Kidney (tissue), 14 donors: Measurements from ENCODE around the gene YIPF4. TPM values are rescaled to one million over a fixed set of nuclear protein-coding genes. Genes with fewer than 3 reads are reported as not detected.
"Not testable (repeated sequence)": the region's sequence is repeated elsewhere in the genome, so short reads cannot be mapped to it uniquely, and the experiment has no call there.

ENCODE experiments used
- DNase-seq, 5 donors: peaks; one replicate each; pipeline ENCODE4 v3.0.0-alpha.2; 2013 to 2020
- FAIRE-seq: peaks from 2 replicates; lab custom pipeline; 2012; peaks lifted over from hg19 to GRCh38; lab: Jason Lieb, UNC
- H3K27ac ChIP-seq, 2 donors: one replicate each; pipeline ENCODE4 v1.7.0; 2013; ENCODE audit warnings: low read depth in 2 of 2, low read length in 2 of 2, inconsistent platforms in 1 of 2
- H3K27me3 ChIP-seq: one replicate; pipeline ENCODE4 v1.7.1; 2013; ENCODE audit warnings: low read length, inconsistent platforms; ENCODE audit not compliant: control insufficient read depth, insufficient read depth
- H3K36me3 ChIP-seq, 3 donors: one replicate each; pipeline versions ENCODE4 v1.7.0 to v1.7.1; 2013; ENCODE audit warnings: low read length in 3 of 3, control low read depth in 1 of 3, inconsistent platforms in 1 of 3; ENCODE audit not compliant: insufficient read depth in 3 of 3, control insufficient read depth in 2 of 3
- H3K4me1 ChIP-seq, 3 donors: one replicate each; pipeline versions ENCODE4 v1.7.0 to v1.7.1; 2013; ENCODE audit warnings: low read length in 3 of 3, inconsistent platforms in 1 of 3, low read depth in 1 of 3; ENCODE audit not compliant: control insufficient read depth in 2 of 3, insufficient read depth in 2 of 3
- H3K4me3 ChIP-seq, 3 donors: one replicate each; pipeline versions ENCODE4 v1.7.0 to v1.8.1; 2013; ENCODE audit warnings: low read length in 3 of 3, control low read depth in 1 of 3, inconsistent platforms in 1 of 3
- H3K9ac ChIP-seq, 3 donors: one replicate each; pipeline versions ENCODE4 v1.7.0 to v1.7.1; 2013; ENCODE audit warnings: low read length in 3 of 3, control low read depth in 1 of 3, inconsistent platforms in 1 of 3
- H3K9me3 ChIP-seq, 3 donors: one replicate each; pipeline versions ENCODE4 v1.7.0 to v1.7.1; 2013; ENCODE audit warnings: low read length in 3 of 3, control low read depth in 1 of 3, inconsistent platforms in 1 of 3; ENCODE audit not compliant: control insufficient read depth in 2 of 3, insufficient read depth in 1 of 3
- intact Hi-C: fragments of 100-400 bp; cut with DNase I; formaldehyde crosslinking; loops from one replicate; pipeline ENCODE4 v1.11.1; 2022
- polyA plus RNA-seq: library from polyadenylated mRNA; stranded (reverse); fragments of 350-450 nt; fragmentation: Illumina TruSeq; extraction: RNeasy Lipid Tissue Mini Kit (QIAGEN cat#74804); gene quantifications from one replicate; pipeline ENCODE4 v1.2.3, GENCODE V29; 2014; ENCODE audit warnings: low read depth, low replicate concordance; ENCODE audit not compliant: insufficient read depth
- total RNA-seq: library from RNA; stranded (reverse); fragmentation: NEBNext Ultra II Directional; extraction: Animal tissue kit (Norgen Biotek cat#: 25700); gene quantifications from one replicate; pipeline ENCODE4 v1.2.1, GENCODE V29; 2021
- TF ChIP-seq, protein P1 (sequence below): IDR thresholded peaks from 3 replicates; pipeline ENCODE4 v1.5.1; 2012; ENCODE audit warnings: mild to moderate bottlenecking, moderate library complexity, borderline replicate concordance; ENCODE audit not compliant: insufficient read depth; ENCODE audit errors: extremely low read depth
- donor health status: control.
- donor health status: control.
- donor health status: control.
- donor health status: control.
- donor health status: control.
- donor health status: DM: yes; HTN: yes; CAD: no.
- donor health status: Normal renal cell carcinoma (clear cell type).

Gene YIPF4
- total and polyA plus RNA-seq, 2 donors from 2014 or later: 29.4 to 48.6 TPM

DNA sequence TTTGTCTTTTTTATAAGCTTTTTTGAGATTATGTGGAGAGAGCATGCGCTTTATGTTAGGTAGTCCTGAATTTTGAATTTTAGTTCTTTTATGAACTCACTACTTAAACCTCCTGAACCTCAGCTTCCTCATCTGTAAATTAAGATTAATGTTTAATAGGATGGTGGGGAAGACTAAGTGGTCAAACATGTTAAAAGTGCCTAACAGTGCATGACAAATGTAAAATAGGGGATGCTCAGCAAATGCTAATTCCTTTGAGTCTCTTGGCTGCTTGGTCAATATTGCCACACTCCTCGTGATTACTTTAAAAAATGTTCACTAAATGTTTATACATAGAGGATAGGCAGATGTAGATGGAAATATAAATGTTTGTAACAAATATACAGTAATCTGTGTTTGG, 85.9 kb downstream of the YIPF4 start:
- DNase-seq (peak in 1 of 5 donors; percentile 13), FAIRE-seq (no peak)
- TF ChIP-seq, protein P1, sequence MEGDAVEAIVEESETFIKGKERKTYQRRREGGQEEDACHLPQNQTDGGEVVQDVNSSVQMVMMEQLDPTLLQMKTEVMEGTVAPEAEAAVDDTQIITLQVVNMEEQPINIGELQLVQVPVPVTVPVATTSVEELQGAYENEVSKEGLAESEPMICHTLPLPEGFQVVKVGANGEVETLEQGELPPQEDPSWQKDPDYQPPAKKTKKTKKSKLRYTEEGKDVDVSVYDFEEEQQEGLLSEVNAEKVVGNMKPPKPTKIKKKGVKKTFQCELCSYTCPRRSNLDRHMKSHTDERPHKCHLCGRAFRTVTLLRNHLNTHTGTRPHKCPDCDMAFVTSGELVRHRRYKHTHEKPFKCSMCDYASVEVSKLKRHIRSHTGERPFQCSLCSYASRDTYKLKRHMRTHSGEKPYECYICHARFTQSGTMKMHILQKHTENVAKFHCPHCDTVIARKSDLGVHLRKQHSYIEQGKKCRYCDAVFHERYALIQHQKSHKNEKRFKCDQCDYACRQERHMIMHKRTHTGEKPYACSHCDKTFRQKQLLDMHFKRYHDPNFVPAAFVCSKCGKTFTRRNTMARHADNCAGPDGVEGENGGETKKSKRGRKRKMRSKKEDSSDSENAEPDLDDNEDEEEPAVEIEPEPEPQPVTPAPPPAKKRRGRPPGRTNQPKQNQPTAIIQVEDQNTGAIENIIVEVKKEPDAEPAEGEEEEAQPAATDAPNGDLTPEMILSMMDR: no peak
- Histone ChIP-seq H3K4me3 (no peak overlapping the region), H3K4me1 (peaks cover 3 to 16% (median 6%) of the 10 kb centered on the region in 3 donors), H3K9ac (no peak overlapping the region), H3K36me3 (no peaks in the 10 kb centered on the region), H3K27ac (no peak overlapping the region), H3K27me3 (no peaks in the 10 kb centered on the region), H3K9me3 (no peaks in the 10 kb centered on the region)
- intact Hi-C loops: no loop called here

GRCh38 chr2:32364290-32364689, 86.6 kb downstream of the YIPF4 start:
- FAIRE-seq, H3K27ac ChIP-seq, intact Hi-C loops, H3K36me3 ChIP-seq, H3K4me3 ChIP-seq, H3K9ac ChIP-seq, H3K9me3 ChIP-seq, H3K4me1 ChIP-seq, H3K27me3 ChIP-seq: not testable (repeated sequence)
- peak in 1 of 5 donors; percentile 26 for DNase-seq

DNA sequence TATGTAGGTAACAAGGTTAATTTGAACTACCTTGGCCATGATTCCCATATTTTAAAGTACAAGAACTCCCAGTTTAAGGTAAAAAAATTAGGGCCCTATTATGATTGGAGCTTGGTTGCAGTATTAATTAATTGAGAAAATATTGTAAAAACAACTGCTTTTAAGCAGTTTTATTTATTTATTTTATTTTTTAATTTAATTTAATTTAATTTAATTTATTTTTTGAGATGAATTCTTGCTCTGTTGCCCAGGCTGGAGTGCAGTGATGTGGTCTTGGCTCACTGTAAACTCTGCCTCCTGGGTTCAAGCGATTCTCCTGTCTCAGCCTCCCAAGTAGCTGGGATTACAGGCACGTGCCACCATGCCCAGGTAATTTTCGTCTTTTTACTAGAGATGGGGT, 88.0 kb downstream of the YIPF4 start:
- not testable (repeated sequence) for H3K4me1 ChIP-seq, H3K9ac ChIP-seq, FAIRE-seq

More for the DNA sequence above, 88.0 kb downstream of the YIPF4 start:
- H3K9me3 ChIP-seq, H3K27ac ChIP-seq, H3K27me3 ChIP-seq, H3K36me3 ChIP-seq, intact Hi-C loops, H3K4me3 ChIP-seq, DNase-seq: not testable (repeated sequence)

Other genes starting within 250 kb of the YIPF4 start
- gene DPY30, start 238.1 kb upstream of the YIPF4 start, total RNA-seq: 59.2 TPM
- gene DPY30, start 238.1 kb upstream of the YIPF4 start, polyA plus RNA-seq: 128 TPM
- 13.6 TPM for gene SPAST, start 214.3 kb upstream of the YIPF4 start, total RNA-seq
- gene SPAST, start 214.3 kb upstream of the YIPF4 start, polyA plus RNA-seq: 3.8 TPM
- 21.4 TPM for gene SLC30A6, start 112.0 kb upstream of the YIPF4 start, total RNA-seq
- 7.6 TPM for gene SLC30A6, start 112.0 kb upstream of the YIPF4 start, polyA plus RNA-seq
- 2.3 TPM for gene NLRC4, start 13.0 kb upstream of the YIPF4 start, total RNA-seq
- gene NLRC4, start 13.0 kb upstream of the YIPF4 start, polyA plus RNA-seq: 0.49 TPM
- gene BIRC6, start 79.1 kb downstream of the YIPF4 start, total RNA-seq: 113 TPM
- gene BIRC6, start 79.1 kb downstream of the YIPF4 start, polyA plus RNA-seq: 12.8 TPM